H1 (cell line): ENCODE results near the gene HOXB13. TPM values are rescaled to one million over a fixed set of nuclear protein-coding genes. Genes with fewer than 3 reads are reported as not detected.

Experiments used
- BACH1 ChIP-seq: IDR thresholded peaks from 2 replicates; pipeline ENCODE4 v1.6.1; 2012; ENCODE audit warnings: low read length, improper control_type of control experiment
- CEBPB ChIP-seq: IDR thresholded peaks from 2 replicates; pipeline ENCODE4 v1.6.1; 2012; ENCODE audit warnings: low read depth, low read length
- CREB1 ChIP-seq: IDR thresholded peaks from 2 replicates; pipeline ENCODE4 v1.6.1; 2012; ENCODE audit warnings: inconsistent platforms
- GTF2F1 ChIP-seq: IDR thresholded peaks from 2 replicates; pipeline ENCODE4 v1.6.1; 2012; ENCODE audit warnings: low read depth, low read length, improper control_type of control experiment, borderline replicate concordance
- HDAC6 ChIP-seq: IDR thresholded peaks from one replicate; pipeline ENCODE4 v1.7.1; 2012; ENCODE audit warnings: low read depth, mild to moderate bottlenecking, inconsistent platforms, low read length, moderate library complexity
- KDM5A ChIP-seq: fragments of 200-600 bp; IDR thresholded peaks from 2 replicates; pipeline ENCODE4 v1.7.1; 2012; ENCODE audit warnings: mild to moderate bottlenecking, low read length, inconsistent platforms, mixed read lengths
- PHF8 ChIP-seq: fragments of 200-600 bp; sonication (generic); conservative IDR thresholded peaks from 2 replicates; pipeline ENCODE4 v1.7.1; 2012; ENCODE audit warnings: low read depth, mild to moderate bottlenecking, inconsistent platforms, low read length, moderate library complexity
- POLR2AphosphoS5 ChIP-seq: IDR thresholded peaks from 2 replicates; pipeline ENCODE4 v1.6.1; 2011; ENCODE audit warnings: low read depth, low read length
- POU5F1 ChIP-seq: IDR thresholded peaks from 2 replicates; pipeline ENCODE4 v1.6.1; 2011; ENCODE audit warnings: low read depth, mild to moderate bottlenecking, low read length, moderate library complexity
- SUZ12 ChIP-seq: fragments of 200-600 bp; sonication (generic); IDR thresholded peaks from 2 replicates; pipeline ENCODE4 v1.6.1; 2012; ENCODE audit warnings: mild to moderate bottlenecking, inconsistent platforms, low read length, moderate library complexity, mixed read lengths
- polyA plus RNA-seq, 7 experiments: library from polyadenylated mRNA; depleted of rRNA in 3 of 7; stranded (reverse) in 5 of 7; unstranded in 2 of 7; fragments of >200 nt in 5 of 7; fragments of 200-250 nt in 2 of 7; gene quantifications; 1 replicate in 5 of 7; 2 replicates in 1 of 7; 4 replicates in 1 of 7; pipeline versions ENCODE4 v1.2.1 to v1.2.3, GENCODE V29; 2011 to 2013; ENCODE audit warnings: missing spikeins in 2 of 7, mixed read lengths in 2 of 7
- total RNA-seq: library from RNA; stranded (reverse); fragmentation: NEBNext Ultra II Directional; extraction: Animal tissue kit (Norgen Biotek cat#: 25700); gene quantifications from 2 replicates; pipeline ENCODE4 v1.2.1, GENCODE V29; 2021

Gene HOXB13
- total and polyA plus RNA-seq, 2 of the 8 experiments (the other 6 are each of a cell fraction or from before 2014, with no cell fraction given) = not detected

- TF ChIP-seq POLR2AphosphoS5 (no peak), KDM5A (no peak), PHF8 (no peak), HDAC6 (no peak), POU5F1 (no peak), BACH1 (no peak), CEBPB (no peak), SUZ12 (peak; percentile 43), CREB1 (no peak), GTF2F1 (no peak)
Observed at GRCh38 chr17:48720266-48721008, 8.1 kb downstream of the HOXB13 start (continued).
